Measurements from ENCODE around the gene MR1.

Gene MR1

GRCh38 chr1:181033799-181034451 lies at the start of gene MR1:
Gene MR1 (plus strand): TSS chr1:181033983. CDS start chr1:181034008, 25 bp downstream.
- no peak for TF ChIP-seq CTCF (IDR thresholded peaks at IDR 0.05; ENCODE audit: borderline replicate concordance, insufficient read depth, low read depth, low read length)
- peak within 1 kb of the TSS; percentile 58 for H3K4me3 ChIP-seq (ENCODE audit: low read depth, low read length)

- TF ChIP-seq CTCF (IDR thresholded peaks at IDR 0.05; ENCODE audit: borderline replicate concordance, insufficient read depth, low read depth, low read length), result no peak
- H3K4me3 ChIP-seq (ENCODE audit: low read depth, low read length), result no peak overlapping the region
Measured at GRCh38 chr1:180988253-180988752, 45.5 kb upstream of the MR1 start.

GRCh38 chr1:180994262-180994661 lies 39.5 kb upstream of the MR1 start:
- no peak for TF ChIP-seq CTCF (IDR thresholded peaks at IDR 0.05; ENCODE audit: borderline replicate concordance, insufficient read depth, low read depth, low read length)
- H3K4me3 ChIP-seq (ENCODE audit: low read depth, low read length), result no peak overlapping the region

GRCh38 chr1:180997843-180998504 lies 35.8 kb upstream of the MR1 start:
- no peak for TF ChIP-seq CTCF (IDR thresholded peaks at IDR 0.05; ENCODE audit: borderline replicate concordance, insufficient read depth, low read depth, low read length)
- no peak overlapping the region for H3K4me3 ChIP-seq (ENCODE audit: low read depth, low read length)

- H3K4me3 ChIP-seq (ENCODE audit: low read depth, low read length), result no peak overlapping the region
Measured at GRCh38 chr1:181001091-181001780, 32.5 kb upstream of the MR1 start.

GRCh38 chr1:181002582-181003172 lies 31.1 kb upstream of the MR1 start:
- no peak for TF ChIP-seq CTCF (IDR thresholded peaks at IDR 0.05; ENCODE audit: borderline replicate concordance, insufficient read depth, low read depth, low read length)
- no peak overlapping the region for H3K4me3 ChIP-seq (ENCODE audit: low read depth, low read length)

More at GRCh38 chr1:181001091-181001780, 32.5 kb upstream of the MR1 start:
- no peak for TF ChIP-seq CTCF (IDR thresholded peaks at IDR 0.05; ENCODE audit: borderline replicate concordance, insufficient read depth, low read depth, low read length)
